Osteocyte (in vitro differentiated cells): ENCODE measurements around the gene VTN. TPM values are rescaled to one million over a fixed set of nuclear protein-coding genes. Genes with fewer than 3 reads are reported as not detected.

ENCODE experiments used
- DNase-seq: peaks from one replicate; pipeline ENCODE4 v3.0.0; 2021; ENCODE audit warnings: mixed read lengths; ENCODE audit not compliant: unreplicated experiment; ENCODE audit errors: extremely low spot score
- H3K27ac Mint-ChIP-seq: one replicate; pipeline ENCODE4 v1.8.0; 2021; ENCODE audit warnings: mild to moderate bottlenecking, mixed read lengths; ENCODE audit not compliant: unreplicated experiment
- H3K27me3 Mint-ChIP-seq: one replicate; pipeline ENCODE4 v1.8.0; 2021; ENCODE audit warnings: mixed read lengths; ENCODE audit not compliant: unreplicated experiment
- H3K36me3 Mint-ChIP-seq: one replicate; pipeline ENCODE4 v1.8.0; 2021; ENCODE audit warnings: mixed read lengths; ENCODE audit not compliant: unreplicated experiment
- H3K4me1 Mint-ChIP-seq: one replicate; pipeline ENCODE4 v1.8.0; 2021; ENCODE audit warnings: mixed read lengths; ENCODE audit not compliant: unreplicated experiment
- H3K4me3 Mint-ChIP-seq: one replicate; pipeline ENCODE4 v1.8.0; 2021; ENCODE audit warnings: mild to moderate bottlenecking, moderate library complexity, mixed read lengths; ENCODE audit not compliant: unreplicated experiment
- H3K9me3 Mint-ChIP-seq: one replicate; pipeline ENCODE4 v1.8.0; 2021; ENCODE audit warnings: mixed read lengths; ENCODE audit not compliant: unreplicated experiment
- CTCF ChIP-seq: fragments of 200-600 bp; sonication (generic); IDR thresholded peaks from 2 replicates; pipeline ENCODE4 v1.5.0; 2021; ENCODE audit warnings: antibody characterized with exemption, mild to moderate bottlenecking, moderate library complexity
- total RNA-seq: library from RNA; stranded (reverse); gene quantifications from 2 replicates; pipeline ENCODE4 v1.2.1, GENCODE V29; 2021

VTN gene
- total RNA-seq, 1 donor from 2014 or later, result 0.70 TPM

- peak overlapping the region; percentile 39 for H3K27ac Mint-ChIP-seq
- peaks cover 37% of the 10 kb centered on the region for H3K4me1 Mint-ChIP-seq
- no peaks in the 10 kb centered on the region for H3K27me3 Mint-ChIP-seq
- DNase-seq, result no peak
- H3K4me3 Mint-ChIP-seq, result no peak overlapping the region
- peak; percentile 37 for TF ChIP-seq CTCF
- peaks cover 29% of the 10 kb centered on the region for H3K36me3 Mint-ChIP-seq
- H3K9me3 Mint-ChIP-seq, result no peaks in the 10 kb centered on the region
Observed at GRCh38 chr17:28327709-28328108, 42.4 kb downstream of the VTN start.

DNA sequence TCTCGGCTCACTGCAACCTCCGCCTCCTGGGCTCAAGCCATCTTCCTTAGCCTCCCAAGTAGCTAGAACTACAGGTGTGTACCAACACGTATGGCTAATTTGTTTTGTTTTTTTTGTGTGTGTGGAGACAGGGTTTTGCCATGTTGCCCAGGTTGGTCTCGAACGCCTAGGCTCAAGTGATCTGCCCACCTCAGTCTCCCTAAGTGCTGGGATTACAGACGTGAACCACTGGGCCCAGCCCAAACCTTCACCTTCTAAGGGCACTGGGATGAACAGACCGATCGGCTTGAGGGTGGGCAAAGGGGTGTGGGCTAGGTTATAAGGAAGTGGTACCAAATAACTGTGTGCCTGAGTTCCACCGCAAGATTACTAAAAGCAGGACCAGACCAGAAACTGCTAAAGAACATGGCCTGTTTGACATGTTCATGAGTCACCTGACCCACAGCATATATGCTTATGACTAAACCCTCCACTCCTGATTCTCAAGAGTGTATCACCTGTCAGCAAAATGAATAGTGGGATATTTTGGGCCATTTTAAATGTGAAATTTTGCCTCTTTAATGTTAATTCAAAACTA, 43.0 kb downstream of the VTN start:
- no peak overlapping the region for H3K27ac Mint-ChIP-seq
- no peaks in the 10 kb centered on the region for H3K27me3 Mint-ChIP-seq
- H3K4me1 Mint-ChIP-seq, result peaks cover 36% of the 10 kb centered on the region
- no peak overlapping the region for H3K4me3 Mint-ChIP-seq
- H3K36me3 Mint-ChIP-seq, result peaks cover 29% of the 10 kb centered on the region
- H3K9me3 Mint-ChIP-seq, result no peaks in the 10 kb centered on the region
- no peak for TF ChIP-seq CTCF
- DNase-seq, result peak; percentile 49

DNA sequence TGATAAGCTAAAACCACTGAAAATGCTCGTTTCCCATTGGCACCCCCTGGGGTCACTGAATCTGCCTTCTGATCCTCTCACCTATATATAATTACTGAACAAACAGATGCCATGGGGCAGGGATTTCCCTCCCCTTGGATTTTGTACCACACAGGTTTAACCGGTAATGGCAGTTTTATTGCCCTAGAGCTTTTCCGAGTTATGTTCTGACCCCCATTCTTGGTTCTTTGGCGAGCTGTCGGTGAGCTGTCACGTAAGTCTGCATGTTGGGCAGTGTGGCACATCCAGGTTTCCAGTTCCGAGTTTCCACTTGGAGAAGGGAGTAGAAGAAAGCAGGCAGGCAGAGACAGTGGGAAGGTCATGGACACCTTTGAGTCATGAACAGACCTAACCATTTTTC, 44.0 kb downstream of the VTN start:
- Mint-ChIP-seq H3K4me3 (no peak overlapping the region), H3K9me3 (no peaks in the 10 kb centered on the region), H3K27me3 (no peaks in the 10 kb centered on the region), H3K27ac (no peak overlapping the region), H3K36me3 (peaks cover 26% of the 10 kb centered on the region), H3K4me1 (peaks cover 42% of the 10 kb centered on the region)
- no peak for TF ChIP-seq CTCF
- peak; percentile 36 for DNase-seq

- Mint-ChIP-seq H3K36me3 (peaks cover 24% of the 10 kb centered on the region), H3K27me3 (no peaks in the 10 kb centered on the region), H3K4me1 (peaks cover 50% of the 10 kb centered on the region), H3K9me3 (no peaks in the 10 kb centered on the region), H3K27ac (no peak overlapping the region), H3K4me3 (no peak overlapping the region)
- peak; percentile 36 for DNase-seq
- TF ChIP-seq CTCF, result no peak
Observed at GRCh38 chr17:28325211-28325610, 44.9 kb downstream of the VTN start.

DNA sequence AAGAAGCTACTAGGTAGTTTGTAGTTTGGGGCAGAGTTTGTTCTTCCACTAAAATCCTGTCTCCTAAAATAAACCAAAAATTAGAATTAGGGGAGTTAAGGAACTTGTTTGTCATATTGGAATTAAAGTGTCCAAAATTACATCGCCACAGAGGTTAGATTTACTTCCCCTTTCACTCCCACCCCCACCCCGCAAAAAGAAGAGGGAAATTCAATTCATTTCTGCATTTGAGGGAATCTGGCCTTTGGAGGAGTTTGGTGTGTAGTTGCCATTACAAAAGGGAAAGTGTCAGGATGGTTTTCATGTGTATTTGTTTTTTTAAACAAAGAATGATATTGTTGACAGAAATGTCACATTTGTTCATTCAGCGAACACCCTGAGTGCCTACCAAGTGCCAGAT, 45.3 kb downstream of the VTN start:
- peak; percentile 2 for DNase-seq
- Mint-ChIP-seq H3K9me3 (no peaks in the 10 kb centered on the region), H3K4me1 (peaks cover 55% of the 10 kb centered on the region), H3K4me3 (no peak overlapping the region), H3K36me3 (peaks cover 21% of the 10 kb centered on the region), H3K27ac (no peak overlapping the region), H3K27me3 (no peaks in the 10 kb centered on the region)
- no peak for TF ChIP-seq CTCF
